Lung (tissue), 12 donors: ENCODE data around the gene TUSC2. TPM values are rescaled to one million over a fixed set of nuclear protein-coding genes. Genes with fewer than 3 reads are reported as not detected.
A peak's percentile ranks its signal among the peaks of the same experiment; 100 is the strongest.

Source experiments
- ATAC-seq: fragments of 200-7000 bp; cut with Tn5 transposase; one replicate; pipeline ENCODE4 v1.9.1; 2020; ENCODE audit warnings: moderate number of reproducible peaks; ENCODE audit not compliant: insufficient read depth, low FRiP score
- DNase-seq, 3 donors: peaks; one replicate each; pipeline ENCODE4 v3.0.0-alpha.2; 2013 to 2017
- H3K27ac ChIP-seq, 2 donors: one replicate each; pipeline ENCODE4 v1.5.1; 2013; ENCODE audit warnings: mild to moderate bottlenecking in 2 of 2, moderate library complexity in 2 of 2, control low read depth in 1 of 2, inconsistent platforms in 1 of 2, low read depth in 1 of 2, low read length in 1 of 2
- H3K27me3 ChIP-seq, 3 donors: one replicate each; pipeline ENCODE4 v1.5.1; 2013; ENCODE audit warnings: low read length in 2 of 3; ENCODE audit not compliant: control insufficient read depth in 3 of 3, insufficient read depth in 3 of 3
- H3K36me3 ChIP-seq, 4 donors: one replicate each; pipeline ENCODE4 v1.5.1; 2013; ENCODE audit warnings: low read length in 4 of 4, mild to moderate bottlenecking in 1 of 4, moderate library complexity in 1 of 4; ENCODE audit not compliant: control insufficient read depth in 4 of 4, insufficient read depth in 4 of 4
- H3K4me1 ChIP-seq, 5 donors: one replicate each; pipeline ENCODE4 v1.5.1; 2013; ENCODE audit warnings: low read length in 5 of 5, mild to moderate bottlenecking in 2 of 5, moderate library complexity in 1 of 5; ENCODE audit not compliant: control insufficient read depth in 5 of 5, insufficient read depth in 5 of 5
- H3K4me3 ChIP-seq: one replicate; pipeline ENCODE4 v1.5.1; 2013; ENCODE audit warnings: mild to moderate bottlenecking, control low read depth, moderate library complexity
- H3K9ac ChIP-seq, 2 donors: one replicate each; pipeline ENCODE4 v1.5.1; 2013; ENCODE audit warnings: low read length in 2 of 2, control low read depth in 1 of 2; ENCODE audit not compliant: insufficient read depth in 1 of 2
- H3K9me3 ChIP-seq, 4 donors: one replicate each; pipeline ENCODE4 v1.5.1; 2013; ENCODE audit warnings: low read length in 3 of 4, mild to moderate bottlenecking in 1 of 4, moderate library complexity in 1 of 4; ENCODE audit not compliant: control insufficient read depth in 4 of 4, insufficient read depth in 3 of 4
- WGBS, 2 donors: extraction: QIAGEN DNeasy Blood & Tissue Kit; methylation state at CpG; one replicate each; pipeline ENCODE4 v1.1.7; 2013; 5-methylcytosine and 5-hydroxymethylcytosine counted together
- polyA plus RNA-seq, 2 donors: library from polyadenylated mRNA; stranded (reverse); fragments of 200-250 nt; gene quantifications; one replicate each; pipeline ENCODE4 v1.2.1, GENCODE V29; 2013
- total RNA-seq, 2 donors: library from RNA; depleted of rRNA in 1 of 2; stranded (reverse); fragments of >200 nt in 1 of 2; gene quantifications; one replicate each; pipeline ENCODE4 v1.2.1, GENCODE V29; 2014 to 2021
- TF ChIP-seq, protein P1 (sequence below): IDR thresholded peaks from 2 replicates; pipeline ENCODE4 v1.5.1; 2012; ENCODE audit warnings: mild to moderate bottlenecking; ENCODE audit errors: control extremely low read depth, extremely low read depth
- donor health status: control.
- donor health status: control.
- donor health status: Bipolar disorder and iron deficiency.
- donor health status: healthy.
- donor health status: DM: yes; HTN: yes; CAD: no.

The TUSC2 gene
- total and polyA plus RNA-seq, 4 donors, result 11.1 to 54.5 (median 30.5) TPM

DNA sequence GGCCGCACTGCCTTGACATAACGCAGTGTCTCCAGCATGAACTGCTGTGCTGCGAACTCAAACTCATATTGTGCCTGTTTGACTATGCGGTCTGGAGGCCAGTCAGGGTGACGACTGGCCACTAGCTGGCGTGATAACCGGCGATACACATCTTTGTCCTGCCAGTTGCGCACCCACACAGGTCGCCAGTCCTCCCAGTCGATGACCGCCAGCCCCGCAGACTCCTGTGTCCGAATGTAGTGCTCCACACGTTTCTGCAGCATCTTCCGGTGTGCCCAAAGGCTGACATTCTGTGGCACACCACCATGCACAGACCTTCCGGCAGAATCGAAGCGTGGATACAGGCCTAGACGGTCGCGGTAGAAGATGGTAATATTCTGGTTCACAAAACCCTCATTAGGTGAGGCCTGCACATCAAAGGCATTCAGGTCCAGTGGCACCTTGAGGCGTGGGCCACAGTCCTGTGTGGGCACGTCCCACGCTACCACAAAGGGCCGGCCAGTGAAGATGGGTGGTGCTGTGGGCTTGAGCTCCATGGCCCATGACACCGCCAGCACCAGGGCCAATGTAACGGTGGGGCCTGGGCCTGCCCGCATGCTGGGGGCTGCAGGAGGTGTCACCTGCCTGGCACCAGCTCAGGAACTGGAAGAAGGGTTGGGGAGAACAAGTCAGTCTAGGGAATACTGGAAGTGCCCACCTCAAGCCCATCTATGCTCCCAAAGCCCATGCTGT, 8.0 kb downstream of the TUSC2 start:
- Histone ChIP-seq H3K27me3 (no peaks in the 10 kb centered on the region), H3K36me3 (peaks cover 0 to 21% (median 16%) of the 10 kb centered on the region in 4 donors), H3K9me3 (no peaks in the 10 kb centered on the region), H3K9ac (peak overlapping the region; percentile 59 to 90), H3K4me3 (peak overlapping the region; percentile 89), H3K4me1 (peaks cover 0 to 52% (median 13%) of the 10 kb centered on the region in 5 donors), H3K27ac (peak overlapping the region in 1 of 2 donors; percentile 94)
- ATAC-seq (no peak), DNase-seq (no peak)
- TF ChIP-seq, protein P1, sequence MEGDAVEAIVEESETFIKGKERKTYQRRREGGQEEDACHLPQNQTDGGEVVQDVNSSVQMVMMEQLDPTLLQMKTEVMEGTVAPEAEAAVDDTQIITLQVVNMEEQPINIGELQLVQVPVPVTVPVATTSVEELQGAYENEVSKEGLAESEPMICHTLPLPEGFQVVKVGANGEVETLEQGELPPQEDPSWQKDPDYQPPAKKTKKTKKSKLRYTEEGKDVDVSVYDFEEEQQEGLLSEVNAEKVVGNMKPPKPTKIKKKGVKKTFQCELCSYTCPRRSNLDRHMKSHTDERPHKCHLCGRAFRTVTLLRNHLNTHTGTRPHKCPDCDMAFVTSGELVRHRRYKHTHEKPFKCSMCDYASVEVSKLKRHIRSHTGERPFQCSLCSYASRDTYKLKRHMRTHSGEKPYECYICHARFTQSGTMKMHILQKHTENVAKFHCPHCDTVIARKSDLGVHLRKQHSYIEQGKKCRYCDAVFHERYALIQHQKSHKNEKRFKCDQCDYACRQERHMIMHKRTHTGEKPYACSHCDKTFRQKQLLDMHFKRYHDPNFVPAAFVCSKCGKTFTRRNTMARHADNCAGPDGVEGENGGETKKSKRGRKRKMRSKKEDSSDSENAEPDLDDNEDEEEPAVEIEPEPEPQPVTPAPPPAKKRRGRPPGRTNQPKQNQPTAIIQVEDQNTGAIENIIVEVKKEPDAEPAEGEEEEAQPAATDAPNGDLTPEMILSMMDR, result no peak
- 64 to 84% methylated on average over 29 of the region's 29 CpGs for WGBS, 2 donors

DNA sequence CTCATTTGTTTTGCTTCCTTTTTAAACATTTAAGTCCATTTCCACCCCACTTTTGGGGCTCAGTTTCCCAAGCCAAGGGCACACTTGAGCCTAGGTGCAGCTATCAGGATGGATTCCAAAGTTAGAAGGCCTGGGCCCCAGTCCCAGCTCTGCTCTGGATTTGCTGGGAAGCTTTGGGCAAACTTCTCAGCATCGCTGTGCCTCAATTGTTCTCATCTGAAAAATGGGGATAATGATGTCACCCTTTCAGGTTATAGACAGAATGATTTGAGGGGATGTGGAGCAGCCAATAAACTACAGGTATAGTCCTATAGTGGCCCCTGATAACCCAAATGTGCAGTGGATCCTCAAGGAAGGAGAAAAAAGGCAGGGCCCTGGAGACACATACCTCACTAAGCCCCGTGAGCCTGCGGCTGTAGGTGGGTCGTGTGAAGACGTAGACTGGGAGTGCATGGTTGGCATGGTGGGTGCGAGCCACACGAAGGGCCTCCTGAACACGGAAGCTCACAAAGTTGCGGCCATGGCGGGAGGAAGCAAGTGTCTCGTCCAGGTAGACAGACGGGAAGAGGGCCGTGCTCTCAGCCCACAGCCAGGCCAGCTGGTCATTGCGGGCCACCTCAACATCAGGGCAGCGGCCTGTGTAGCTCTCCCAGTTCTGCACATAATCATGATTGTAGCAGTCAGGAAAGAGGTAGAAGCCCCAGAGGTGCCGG, 8.7 kb downstream of the TUSC2 start:
- H3K27me3 ChIP-seq, result no peaks in the 10 kb centered on the region
- H3K9me3 ChIP-seq, result no peaks in the 10 kb centered on the region
- ATAC-seq (no peak), DNase-seq (no peak)
- H3K27ac ChIP-seq, result peak overlapping the region in 1 of 2 donors; percentile 77
- TF ChIP-seq, protein P1, result no peak
- peaks cover 0 to 52% (median 13%) of the 10 kb centered on the region in 5 donors for H3K4me1 ChIP-seq
- H3K9ac ChIP-seq, result peak overlapping the region in 1 of 2 donors; percentile 34
- peaks cover 0 to 21% (median 16%) of the 10 kb centered on the region in 4 donors for H3K36me3 ChIP-seq
- 71 to 92% methylated on average over 16 of the region's 16 CpGs for WGBS, 2 donors
- H3K4me3 ChIP-seq, result peak overlapping the region; percentile 89

DNA sequence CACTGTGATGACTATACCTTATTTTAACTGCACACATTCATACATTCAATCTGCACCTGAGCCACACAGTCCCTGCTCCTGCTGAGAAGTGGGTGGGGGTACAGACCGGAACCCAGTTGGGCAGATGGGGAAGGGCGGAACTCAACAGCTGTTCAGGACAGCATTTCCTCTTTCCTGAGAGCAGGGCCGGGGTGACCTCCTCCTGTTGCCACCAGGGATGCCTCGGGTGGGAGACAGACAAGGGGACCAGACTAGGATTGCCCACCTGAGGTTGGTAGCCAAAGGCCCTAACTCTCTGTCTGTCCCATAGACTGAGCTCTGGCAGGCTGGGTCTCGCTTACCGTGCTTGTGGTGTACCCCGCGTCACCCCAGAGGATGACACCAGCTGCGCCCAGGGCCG, 9.4 kb downstream of the TUSC2 start:
- peak overlapping the region in 1 of 2 donors; percentile 34 for H3K9ac ChIP-seq
- DNase-seq, result no peak
- H3K27ac ChIP-seq, result peak overlapping the region in 1 of 2 donors; percentile 77
- ATAC-seq, result no peak
- TF ChIP-seq, protein P1, result no peak
- H3K27me3 ChIP-seq, result no peaks in the 10 kb centered on the region
- no peaks in the 10 kb centered on the region for H3K9me3 ChIP-seq
- H3K4me3 ChIP-seq, result peak overlapping the region; percentile 89
- peaks cover 0 to 21% (median 16%) of the 10 kb centered on the region in 4 donors for H3K36me3 ChIP-seq
- 50 to 59% methylated on average over 10 of the region's 10 CpGs for WGBS, 2 donors
- peaks cover 0 to 54% (median 13%) of the 10 kb centered on the region in 5 donors for H3K4me1 ChIP-seq
